Erythroblast (primary cell): Measurements from ENCODE around the gene ZNF507.
"Not testable (repeated sequence)": the region's sequence is repeated elsewhere in the genome, so short reads cannot be mapped to it uniquely, and the experiment has no call there.

Experiments used
- DNase-seq, 2 experiments: peaks; one replicate each; lab custom pipeline; 2025; lab: John Stamatoyannopoulos, UW
- GATA1 ChIP-seq: IDR thresholded peaks from 2 replicates; pipeline ENCODE4 v1.6.1; 2011; ENCODE audit warnings: low read depth, mild to moderate bottlenecking, control low read depth, low read length, moderate library complexity
- POLR2A ChIP-seq: IDR thresholded peaks from 2 replicates; pipeline ENCODE4 v1.6.1; 2011; ENCODE audit warnings: mild to moderate bottlenecking, low read length

ZNF507 gene

DNA sequence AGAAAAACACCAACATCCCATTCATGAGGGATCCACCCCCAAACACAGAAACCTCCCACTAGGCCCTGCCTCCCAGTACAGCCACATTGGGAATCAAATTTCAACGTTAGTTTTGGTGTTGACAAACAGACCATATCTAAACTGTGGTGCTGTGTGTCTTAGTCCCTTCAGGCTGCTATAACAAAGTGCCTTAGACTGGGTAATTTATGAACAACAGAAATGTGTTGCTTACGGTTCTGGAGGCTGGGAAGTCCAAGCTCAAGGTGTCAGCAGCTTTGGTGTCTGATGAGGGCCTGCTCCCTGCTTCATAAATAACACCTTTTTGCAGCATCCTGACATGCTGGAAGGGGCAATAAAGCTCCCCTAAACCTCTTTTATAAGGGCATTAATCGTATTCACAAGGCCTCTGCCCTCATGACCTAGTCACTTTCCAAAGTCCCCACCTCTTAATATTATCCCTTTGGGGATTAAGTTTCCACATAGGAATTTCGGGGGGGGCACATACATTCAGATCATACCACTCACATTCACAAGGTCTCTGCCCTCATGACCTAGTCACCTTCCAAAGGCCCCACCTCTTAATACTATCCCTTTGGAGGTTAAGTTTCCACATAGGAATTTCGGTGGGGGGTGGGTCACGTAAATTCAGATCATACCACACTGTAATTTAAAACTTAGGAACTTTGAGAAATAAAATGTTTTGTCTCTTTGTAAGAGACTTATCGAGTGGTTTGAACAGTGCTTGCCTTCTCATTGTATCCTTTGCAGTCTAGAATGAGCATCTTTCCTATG is 27.5 kb downstream of the ZNF507 start:
- DNase-seq: no peak
- no peak for TF ChIP-seq POLR2A
- no peak for TF ChIP-seq GATA1

DNA sequence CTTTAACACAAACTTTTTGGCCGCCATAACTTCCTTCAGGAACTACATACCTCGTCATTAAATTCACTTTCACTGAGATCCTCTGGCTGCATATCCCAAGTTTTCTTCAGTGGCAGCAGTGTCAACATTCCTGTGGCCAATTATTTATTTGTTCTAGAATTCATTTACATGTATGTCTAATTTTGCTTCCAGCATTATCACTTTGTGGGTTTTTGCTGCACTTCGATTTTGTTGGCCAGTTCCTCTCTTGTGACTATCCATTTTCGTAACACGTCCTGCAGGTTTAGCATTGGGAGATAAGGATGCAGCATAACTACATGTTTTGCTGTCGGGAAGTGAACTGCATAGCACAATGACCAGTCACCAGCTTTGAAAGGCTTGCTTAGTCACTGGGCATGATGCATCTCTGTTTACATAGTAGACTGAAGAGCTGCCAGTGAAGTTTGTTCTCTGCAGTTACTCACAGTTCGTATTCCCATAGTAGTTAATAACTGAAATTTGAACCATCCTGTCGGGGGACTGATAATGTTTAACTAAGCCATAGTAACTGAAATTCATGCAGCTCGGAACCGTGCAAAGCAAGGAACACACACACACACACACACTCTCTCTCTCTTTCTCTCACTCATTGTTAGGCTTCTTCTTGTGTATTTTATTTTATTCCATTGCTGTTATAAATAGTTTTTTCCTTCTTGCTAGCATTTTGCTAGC is 28.3 kb downstream of the ZNF507 start:
- peak; percentile 53 to 69 for DNase-seq
- TF ChIP-seq POLR2A (no peak), GATA1 (no peak)

DNA sequence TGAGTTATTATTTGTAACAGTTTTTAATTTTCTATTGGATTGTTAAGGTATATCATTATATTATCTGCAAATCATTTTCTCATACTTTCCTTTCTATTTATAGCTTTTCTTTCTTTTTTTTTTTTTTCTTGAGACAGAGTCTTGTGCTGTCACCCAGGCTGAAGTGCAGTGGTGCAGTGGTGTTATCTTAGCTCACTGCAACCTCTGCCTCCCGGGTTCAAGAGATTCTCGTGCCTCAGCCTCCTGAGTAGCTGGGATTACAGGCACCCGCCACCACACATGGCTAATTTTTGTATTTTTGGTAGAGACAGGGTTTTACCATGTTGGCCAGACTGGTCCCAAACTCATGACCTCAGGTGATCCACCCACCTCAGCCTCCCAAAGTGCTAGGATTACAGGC is 29.0 kb downstream of the ZNF507 start:
- not testable (repeated sequence) for DNase-seq

DNA sequence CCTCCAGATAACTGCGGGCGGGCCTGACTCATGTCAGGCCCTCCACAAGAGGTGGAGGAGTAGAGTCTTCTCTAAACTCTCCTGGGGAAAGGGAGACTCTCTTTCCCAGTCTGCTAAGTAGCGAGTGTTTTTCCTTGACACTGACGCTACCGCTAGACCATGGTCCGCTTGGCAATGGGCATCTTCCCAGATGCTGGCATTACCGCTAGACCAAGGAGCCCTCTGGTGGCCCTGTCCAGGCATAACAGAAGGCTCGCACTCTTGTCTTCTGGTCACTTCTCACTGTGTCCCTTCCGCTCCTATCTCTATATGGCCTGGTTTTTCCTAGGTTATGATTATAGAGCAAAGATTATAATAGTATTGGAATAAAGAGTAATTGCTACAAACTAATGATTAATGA is 31.7 kb downstream of the ZNF507 start:
- DNase-seq: not testable (repeated sequence)

DNA sequence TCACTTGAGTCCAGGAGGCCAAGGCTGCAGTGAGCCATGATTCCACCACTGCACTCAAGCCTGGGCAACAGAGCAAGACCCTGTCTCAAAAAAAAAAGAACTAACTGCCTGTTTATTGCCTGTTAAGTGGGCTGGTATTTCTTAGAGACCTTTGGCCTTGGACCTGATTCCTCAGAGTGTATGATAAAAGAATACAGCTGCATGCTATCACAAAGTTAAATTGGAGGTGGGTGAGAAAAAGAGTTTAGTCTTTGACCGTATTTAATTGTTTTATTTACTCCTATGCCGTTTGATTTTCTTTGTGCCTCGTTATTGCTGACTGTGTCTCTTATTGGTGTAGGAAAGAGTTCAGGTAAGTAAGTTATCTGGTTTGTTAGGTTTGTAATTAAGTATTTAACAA is 34.9 kb downstream of the ZNF507 start:
- TF ChIP-seq GATA1 (no peak), POLR2A (no peak)
- no peak for DNase-seq

DNA sequence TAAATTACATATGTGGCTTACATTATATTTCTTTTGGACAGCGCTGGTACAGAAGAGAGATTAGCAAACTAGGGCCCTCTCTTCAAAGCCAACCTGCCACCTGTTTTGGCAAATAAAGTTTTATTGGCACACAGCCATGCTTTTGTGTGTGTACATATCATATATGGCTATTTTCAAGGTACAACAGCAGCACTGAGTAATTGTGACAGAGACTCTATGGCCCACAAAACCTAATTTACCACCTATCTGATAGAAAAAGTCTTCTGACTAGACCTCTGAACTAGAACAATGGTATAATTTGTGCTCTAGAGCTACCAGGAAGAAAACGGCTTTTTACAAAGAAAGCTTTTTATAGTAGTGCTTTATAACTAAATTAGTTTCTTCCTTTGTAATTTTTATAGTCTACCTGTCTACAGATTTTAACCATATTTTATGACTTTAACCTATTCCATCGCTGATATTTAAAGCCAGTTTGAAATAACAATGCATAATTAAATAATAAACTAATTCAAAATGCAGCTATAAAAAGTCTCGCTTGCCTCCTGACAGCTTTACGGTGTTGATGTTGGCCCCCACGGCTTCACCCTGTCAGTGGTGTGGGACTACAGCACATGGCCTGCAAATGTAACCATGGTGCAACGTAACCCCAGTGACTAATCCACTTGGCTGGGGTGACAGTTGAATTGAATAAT is 42.4 kb downstream of the ZNF507 start:
- TF ChIP-seq GATA1 (no peak), POLR2A (no peak)
- no peak for DNase-seq

DNA sequence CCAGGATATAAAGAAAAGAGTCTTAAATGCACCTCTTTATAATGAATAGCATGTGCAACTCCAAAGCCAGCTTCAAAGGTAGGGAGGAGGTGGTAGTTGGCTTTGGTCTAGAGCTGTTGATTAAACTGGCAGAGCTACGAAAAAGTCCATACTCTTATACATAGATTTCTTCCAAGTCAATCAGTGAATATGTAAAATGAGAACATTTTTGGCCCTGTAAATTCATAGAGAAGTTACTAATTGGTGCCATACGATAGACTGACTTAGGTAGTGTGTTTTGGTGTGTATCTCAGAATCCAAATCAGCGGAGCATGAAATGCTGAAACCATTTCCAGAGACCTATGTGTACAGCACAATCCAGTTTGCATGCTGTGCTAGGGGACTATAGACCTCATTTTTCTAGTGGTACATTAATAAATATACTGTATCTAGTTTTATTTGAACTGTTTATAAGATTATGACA is 43.0 kb downstream of the ZNF507 start:
- TF ChIP-seq GATA1: no peak
- TF ChIP-seq POLR2A: no peak
- no peak for DNase-seq

DNA sequence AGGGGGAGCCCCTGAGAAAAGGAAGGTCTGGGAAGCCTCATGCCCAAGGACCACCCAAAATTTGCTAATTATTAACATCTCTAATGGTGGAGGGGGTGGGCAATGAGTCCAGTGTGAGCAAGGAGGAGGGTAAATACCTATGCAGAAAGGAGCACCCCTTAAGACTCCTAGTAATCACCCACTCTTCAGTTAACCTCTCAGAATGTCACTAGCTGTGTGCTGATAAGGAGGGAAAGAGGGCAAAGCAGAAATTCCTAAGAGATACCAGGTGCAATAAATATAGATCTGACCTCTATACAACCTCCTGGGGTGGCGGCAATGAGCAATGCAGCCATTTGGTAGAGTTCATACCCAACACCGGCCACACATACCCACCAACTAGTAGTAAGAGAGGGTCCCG is 47.5 kb downstream of the ZNF507 start:
- TF ChIP-seq POLR2A: no peak
- no peak for TF ChIP-seq GATA1
- no peak for DNase-seq

DNA sequence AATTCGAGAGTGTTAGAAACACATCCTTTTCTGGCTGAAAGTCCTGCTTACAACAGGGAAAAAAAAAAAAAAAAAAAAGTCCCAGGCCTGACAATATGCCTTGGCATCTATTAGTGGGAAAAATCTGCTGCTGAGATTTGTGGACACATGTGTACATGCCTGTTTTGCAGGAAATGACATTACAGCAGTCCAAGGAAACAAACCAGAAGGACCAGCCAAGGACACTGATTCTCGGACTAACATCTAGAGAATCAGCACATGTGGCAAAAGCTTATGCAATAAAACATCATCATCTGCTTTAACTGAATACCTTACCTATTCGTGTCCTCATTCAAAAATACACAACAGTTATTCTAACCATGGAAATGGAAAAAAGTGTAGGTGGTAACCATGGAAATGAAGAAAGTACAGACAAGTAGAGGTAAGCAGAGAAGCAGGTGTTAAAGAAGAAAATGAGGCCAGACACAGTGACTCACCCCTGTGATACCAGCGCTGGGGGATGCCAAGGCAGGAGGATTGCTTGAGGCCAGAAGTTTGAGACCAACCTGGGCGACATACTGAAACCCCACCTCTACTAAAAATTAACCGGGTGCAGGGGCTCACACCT is 50.7 kb downstream of the ZNF507 start:
- TF ChIP-seq POLR2A (no peak), GATA1 (no peak)
- DNase-seq: no peak

DNA sequence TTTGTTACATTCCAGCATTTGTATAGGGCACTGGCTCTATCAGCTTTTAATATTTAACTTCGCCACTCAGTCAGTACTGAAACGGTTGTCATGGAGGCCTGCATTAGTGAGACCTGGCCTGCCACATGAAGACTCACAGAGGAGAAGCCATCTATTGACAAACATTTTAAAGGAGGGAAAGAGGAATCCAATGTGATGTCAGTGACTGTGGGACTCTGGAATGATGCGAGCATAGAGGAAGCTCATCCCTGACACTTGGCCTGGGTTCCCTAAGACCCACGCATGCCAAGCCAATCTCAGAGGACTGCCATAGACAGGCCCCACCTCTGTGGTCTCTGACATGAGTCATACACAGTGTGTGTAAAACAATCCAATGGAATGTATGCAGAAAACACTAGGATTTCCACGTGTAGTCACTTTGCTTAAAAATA is 52.3 kb downstream of the ZNF507 start:
- no peak for TF ChIP-seq GATA1
- TF ChIP-seq POLR2A: no peak
- DNase-seq: no peak

DNA sequence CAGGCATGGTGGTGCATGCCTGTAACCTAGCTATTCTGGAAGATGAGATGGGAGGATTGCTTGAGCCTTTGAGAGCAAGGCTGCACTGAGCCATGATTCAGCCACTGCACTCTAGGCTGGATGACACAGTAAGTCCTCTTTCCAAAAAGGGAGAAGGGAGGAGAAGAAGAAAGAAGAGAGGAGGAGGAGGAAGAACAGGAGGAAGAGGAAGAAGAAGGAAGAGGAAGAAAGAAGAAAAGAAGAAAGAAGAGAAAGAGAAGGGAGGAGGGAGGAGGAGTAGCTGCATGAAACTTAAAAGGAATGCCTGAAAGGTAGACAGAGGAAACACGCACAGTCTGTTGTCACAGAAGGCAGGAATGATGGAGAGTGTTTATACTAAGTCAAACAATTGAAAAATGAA is 56.6 kb downstream of the ZNF507 start:
- TF ChIP-seq POLR2A (no peak), GATA1 (no peak)
- no peak for DNase-seq

DNA sequence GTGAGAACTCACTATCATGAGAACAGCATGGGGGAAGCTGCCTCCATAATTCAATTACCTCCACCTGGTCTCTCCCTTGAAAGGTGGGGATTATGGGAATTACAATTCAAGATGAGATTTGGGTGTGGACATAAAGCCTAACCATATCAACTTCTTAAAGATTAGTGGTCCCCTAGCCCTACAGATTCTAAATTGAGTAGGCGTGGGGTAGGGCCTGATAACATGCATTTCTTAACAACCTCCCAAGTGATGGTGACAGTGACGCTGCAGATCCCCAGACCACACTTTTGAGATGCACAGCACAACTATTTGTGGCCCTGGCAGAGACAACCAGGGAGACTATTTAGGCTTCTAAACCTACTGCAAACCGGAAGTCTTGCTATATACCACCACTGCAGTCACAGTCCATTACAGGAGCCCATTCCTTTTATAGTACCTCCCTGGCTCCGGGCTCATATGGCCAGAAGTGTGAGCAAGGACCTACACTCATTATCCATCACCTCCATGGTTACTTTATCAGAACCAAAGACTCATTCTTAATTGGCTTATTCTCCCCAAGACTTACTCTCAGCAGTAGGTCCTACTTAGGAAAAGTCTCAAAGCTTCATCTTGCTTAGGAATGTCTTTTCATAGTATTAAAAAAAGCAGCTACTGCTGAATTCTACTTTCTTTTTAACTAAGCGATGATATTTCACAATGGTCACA is 58.0 kb downstream of the ZNF507 start:
- DNase-seq: peak; percentile 39 to 54
- TF ChIP-seq POLR2A (no peak), GATA1 (no peak)

DNA sequence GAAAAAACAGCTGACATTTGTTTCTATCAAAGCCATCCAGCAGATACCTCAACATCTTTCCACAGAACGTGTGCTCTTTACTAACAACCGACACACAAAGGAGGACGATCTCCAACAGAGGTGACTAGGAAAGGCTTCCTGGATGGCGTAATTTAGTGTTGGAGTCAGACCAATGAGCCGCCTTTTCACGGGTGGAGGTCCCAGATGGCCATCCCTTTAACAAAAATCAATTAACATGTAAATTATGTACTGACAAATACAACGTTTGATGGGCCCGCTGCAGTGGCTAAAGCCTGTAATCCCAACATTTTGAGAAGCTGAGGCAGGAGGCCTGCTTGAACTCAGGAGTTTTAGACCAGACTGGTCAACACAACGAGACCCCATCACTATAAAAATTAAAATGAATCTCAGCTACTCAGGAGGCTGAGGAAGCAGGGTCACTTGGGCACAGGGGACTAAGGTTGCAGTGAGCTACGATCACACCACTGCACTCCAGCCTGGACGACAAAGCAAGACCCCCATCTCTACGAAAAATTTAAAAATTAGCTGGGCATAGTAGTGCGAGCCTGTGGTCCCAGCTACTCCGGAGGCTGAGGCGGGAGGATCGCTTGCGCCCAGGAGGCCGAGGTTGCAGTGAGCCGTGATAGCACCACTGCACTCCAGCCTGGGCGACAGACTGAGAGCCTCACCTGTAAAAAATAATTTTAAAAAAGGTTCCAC is 59.0 kb downstream of the ZNF507 start:
- TF ChIP-seq POLR2A: no peak
- no peak for TF ChIP-seq GATA1
- DNase-seq: no peak

DNA sequence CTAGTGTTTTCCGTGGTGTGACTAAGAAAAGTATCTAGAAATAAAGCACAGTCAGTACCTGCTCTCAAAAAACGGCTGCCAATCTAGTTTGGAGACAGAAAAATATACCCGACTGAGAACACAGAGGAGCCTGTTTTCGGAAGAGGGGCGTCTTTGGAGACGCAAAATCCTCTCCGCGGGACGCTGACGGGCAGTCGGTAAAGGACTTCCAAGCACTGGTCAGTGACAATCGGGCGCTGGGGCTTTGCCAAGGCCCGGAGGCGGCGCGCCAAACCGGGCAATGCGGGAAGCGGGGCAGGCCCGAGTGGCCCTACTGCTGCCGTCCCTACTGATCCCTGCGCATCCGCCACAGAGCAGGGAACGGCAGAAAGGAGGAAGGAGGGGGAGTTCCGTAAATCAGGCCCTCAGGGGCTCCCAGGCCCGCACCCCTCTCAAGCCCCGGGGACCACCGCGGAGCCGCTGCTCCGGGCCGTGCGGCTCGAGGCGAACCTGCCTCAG is 59.6 kb downstream of the ZNF507 start:
- DNase-seq: peak; percentile 67 to 75

More for the DNA sequence above, 59.6 kb downstream of the ZNF507 start:
- no peak for TF ChIP-seq GATA1
- TF ChIP-seq POLR2A: no peak
